H9 (cell line): ENCODE data around the gene UBE2V1. TPM values are rescaled to one million over a fixed set of nuclear protein-coding genes. Genes with fewer than 3 reads are reported as not detected.
A peak's percentile ranks its signal among the peaks of the same experiment; 100 is the strongest.

Experiments used
- DNase-seq: peaks from one replicate; pipeline ENCODE4 v3.0.0-alpha.2; 2017
- H2AFZ ChIP-seq: one replicate; pipeline ENCODE4 v1.6.1; 2013; ENCODE audit warnings: mild to moderate bottlenecking, low read length, control low read depth, moderate library complexity
- H2AK5ac ChIP-seq: 2 replicates; pipeline ENCODE4 v1.6.1; 2013; ENCODE audit warnings: low read length, control low read depth, mixed read lengths; ENCODE audit not compliant: insufficient read length
- H2BK120ac ChIP-seq: one replicate; pipeline ENCODE4 v1.6.1; 2013; ENCODE audit warnings: low read depth, mild to moderate bottlenecking, low read length, control low read depth, inconsistent platforms; ENCODE audit not compliant: poor library complexity, severe bottlenecking
- H2BK12ac ChIP-seq: 2 replicates; pipeline ENCODE4 v1.6.1; 2013; ENCODE audit warnings: low read length, control low read depth, mixed read lengths, low read depth; ENCODE audit not compliant: insufficient read length
- H2BK15ac ChIP-seq: 2 replicates; pipeline ENCODE4 v1.6.1; 2013; ENCODE audit warnings: low read depth, low read length, control low read depth
- H2BK20ac ChIP-seq: one replicate; pipeline ENCODE4 v1.6.1; 2013; ENCODE audit warnings: low read depth, mild to moderate bottlenecking, low read length, control low read depth, inconsistent platforms; ENCODE audit not compliant: poor library complexity, severe bottlenecking
- H2BK5ac ChIP-seq: 2 replicates; pipeline ENCODE4 v1.6.1; 2013; ENCODE audit warnings: low read length, control low read depth, mixed read lengths; ENCODE audit not compliant: insufficient read length
- H3K14ac ChIP-seq: 2 replicates; pipeline ENCODE4 v1.6.1; 2013; ENCODE audit warnings: low read length, control low read depth; ENCODE audit not compliant: insufficient read depth
- H3K18ac ChIP-seq: 2 replicates; pipeline ENCODE4 v1.6.1; 2013; ENCODE audit warnings: low read depth, mild to moderate bottlenecking, mixed read lengths, low read length, control low read depth; ENCODE audit not compliant: insufficient read length
- H3K23ac ChIP-seq: 2 replicates; pipeline ENCODE4 v1.6.1; 2013; ENCODE audit warnings: low read length, control low read depth, mixed read lengths, low read depth; ENCODE audit not compliant: insufficient read length
- H3K23me2 ChIP-seq: 2 replicates; pipeline ENCODE4 v1.6.1; 2013; ENCODE audit warnings: low read depth, mild to moderate bottlenecking, mixed read lengths, low read length, control low read depth; ENCODE audit not compliant: insufficient read length, poor library complexity, severe bottlenecking
- H3K27ac ChIP-seq: 2 replicates; pipeline ENCODE4 v1.5.1; 2013; ENCODE audit warnings: low read length, control low read depth, mixed read lengths, low read depth; ENCODE audit not compliant: insufficient read length
- H3K27me3 ChIP-seq: 2 replicates; pipeline ENCODE4 v1.6.1; 2013; ENCODE audit warnings: low read length, control low read depth, inconsistent platforms; ENCODE audit not compliant: insufficient read depth
- H3K4ac ChIP-seq: 2 replicates; pipeline ENCODE4 v1.6.1; 2013; ENCODE audit warnings: low read depth, mild to moderate bottlenecking, control low read depth, inconsistent platforms, low read length, moderate library complexity
- H3K4me1 ChIP-seq: 2 replicates; pipeline ENCODE4 v1.6.1; 2013; ENCODE audit warnings: low read length, control low read depth, inconsistent platforms; ENCODE audit not compliant: insufficient read depth
- H3K4me2 ChIP-seq: 2 replicates; pipeline ENCODE4 v1.6.1; 2013; ENCODE audit warnings: low read length, control low read depth, mixed read lengths; ENCODE audit not compliant: insufficient read length, insufficient read depth
- H3K56ac ChIP-seq: 2 replicates; pipeline ENCODE4 v1.6.1; 2013; ENCODE audit warnings: low read depth, mild to moderate bottlenecking, mixed read lengths, low read length, control low read depth; ENCODE audit not compliant: insufficient read length
- H3K79me1 ChIP-seq: 2 replicates; pipeline ENCODE4 v1.6.1; 2013; ENCODE audit warnings: low read depth, mild to moderate bottlenecking, moderate library complexity, low read length, control low read depth, inconsistent platforms; ENCODE audit not compliant: insufficient read depth, poor library complexity, severe bottlenecking
- H3K79me2 ChIP-seq: 2 replicates; pipeline ENCODE4 v1.6.1; 2013; ENCODE audit warnings: low read length, control low read depth, inconsistent platforms; ENCODE audit not compliant: insufficient read depth
- H3K9ac ChIP-seq: 2 replicates; pipeline ENCODE4 v1.6.1; 2013; ENCODE audit warnings: low read length, control low read depth, mixed read lengths; ENCODE audit not compliant: insufficient read length; ENCODE audit errors: extremely low read depth
- H3K9me3 ChIP-seq: one replicate; pipeline ENCODE4 v1.6.1; 2013; ENCODE audit warnings: low read depth, low read length, inconsistent platforms; ENCODE audit not compliant: control insufficient read depth
- H3T11ph ChIP-seq: one replicate; pipeline ENCODE4 v1.6.1; 2013; ENCODE audit warnings: mild to moderate bottlenecking, low read length, control low read depth, inconsistent platforms
- H4K20me1 ChIP-seq: one replicate; pipeline ENCODE4 v1.6.1; 2013; ENCODE audit not compliant: control insufficient read depth, insufficient read length, insufficient read depth
- H4K5ac ChIP-seq: 2 replicates; pipeline ENCODE4 v1.6.1; 2013; ENCODE audit warnings: low read depth, mild to moderate bottlenecking, mixed read lengths, low read length, control low read depth; ENCODE audit not compliant: insufficient read length
- H4K8ac ChIP-seq: replicated peaks from 2 replicates; pipeline ENCODE4 v1.6.1; 2013; ENCODE audit warnings: low read length, control low read depth, mixed read lengths, low read depth; ENCODE audit not compliant: insufficient read length
- H4K91ac ChIP-seq: 2 replicates; pipeline ENCODE4 v1.6.1; 2013; ENCODE audit warnings: low read depth, mild to moderate bottlenecking, moderate library complexity, mixed read lengths, low read length, control low read depth; ENCODE audit not compliant: insufficient read length
- H3K27ac Mint-ChIP-seq, 3 experiments: 2 replicates in 2 of 3; 3 replicates in 1 of 3; pipeline ENCODE4 v1.8.0; 2020 to 2021; ENCODE audit warnings: mixed read lengths in 3 of 3, mild to moderate bottlenecking in 1 of 3, moderate library complexity in 1 of 3
- H3K27me3 Mint-ChIP-seq: 2 replicates; pipeline ENCODE4 v1.8.0; 2021; ENCODE audit warnings: low read depth, mild to moderate bottlenecking, moderate library complexity, mixed read lengths
- H3K36me3 Mint-ChIP-seq, 3 experiments: 2 replicates in 2 of 3; 3 replicates in 1 of 3; pipeline ENCODE4 v1.8.0; 2020 to 2021; ENCODE audit warnings: low read depth in 3 of 3, mixed read lengths in 3 of 3; ENCODE audit not compliant: insufficient read depth in 1 of 3
- H3K4me1 Mint-ChIP-seq, 2 experiments: 2 replicates each; pipeline ENCODE4 v1.8.0; 2020; ENCODE audit warnings: mixed read lengths in 2 of 2
- H3K4me3 Mint-ChIP-seq, 2 experiments: 2 replicates in 1 of 2; 3 replicates in 1 of 2; pipeline ENCODE4 v1.8.0; 2020 to 2021; ENCODE audit warnings: mild to moderate bottlenecking in 2 of 2, mixed read lengths in 2 of 2, moderate library complexity in 1 of 2
- H3K9me3 Mint-ChIP-seq, 2 experiments: 2 replicates in 1 of 2; 3 replicates in 1 of 2; pipeline ENCODE4 v1.8.0; 2020; ENCODE audit warnings: mild to moderate bottlenecking in 2 of 2, mixed read lengths in 2 of 2, moderate library complexity in 1 of 2
- WGBS: extraction: QIAGEN DNeasy Blood & Tissue Kit; methylation state at CpG from one replicate; pipeline ENCODE4 v1.1.7; 2013; ENCODE audit warnings: missing lambda C conversion rate, low lambda C conversion rate, mixed read lengths; ENCODE audit not compliant: insufficient read length; ENCODE audit errors: extremely low coverage; 5-methylcytosine and 5-hydroxymethylcytosine counted together
- total RNA-seq: library from RNA; stranded (reverse); gene quantifications from 2 replicates; pipeline ENCODE4 v1.2.1, GENCODE V29; 2021
- TF ChIP-seq, protein P1 (sequence below): fragments of 200-600 bp; sonication (generic); conservative IDR thresholded peaks from 3 replicates; pipeline ENCODE4 v1.8.0; 2021; ENCODE audit warnings: antibody characterized with exemption, mild to moderate bottlenecking

The UBE2V1 gene
- total RNA-seq, 1 experiment from 2014 or later, result 152 TPM

DNA sequence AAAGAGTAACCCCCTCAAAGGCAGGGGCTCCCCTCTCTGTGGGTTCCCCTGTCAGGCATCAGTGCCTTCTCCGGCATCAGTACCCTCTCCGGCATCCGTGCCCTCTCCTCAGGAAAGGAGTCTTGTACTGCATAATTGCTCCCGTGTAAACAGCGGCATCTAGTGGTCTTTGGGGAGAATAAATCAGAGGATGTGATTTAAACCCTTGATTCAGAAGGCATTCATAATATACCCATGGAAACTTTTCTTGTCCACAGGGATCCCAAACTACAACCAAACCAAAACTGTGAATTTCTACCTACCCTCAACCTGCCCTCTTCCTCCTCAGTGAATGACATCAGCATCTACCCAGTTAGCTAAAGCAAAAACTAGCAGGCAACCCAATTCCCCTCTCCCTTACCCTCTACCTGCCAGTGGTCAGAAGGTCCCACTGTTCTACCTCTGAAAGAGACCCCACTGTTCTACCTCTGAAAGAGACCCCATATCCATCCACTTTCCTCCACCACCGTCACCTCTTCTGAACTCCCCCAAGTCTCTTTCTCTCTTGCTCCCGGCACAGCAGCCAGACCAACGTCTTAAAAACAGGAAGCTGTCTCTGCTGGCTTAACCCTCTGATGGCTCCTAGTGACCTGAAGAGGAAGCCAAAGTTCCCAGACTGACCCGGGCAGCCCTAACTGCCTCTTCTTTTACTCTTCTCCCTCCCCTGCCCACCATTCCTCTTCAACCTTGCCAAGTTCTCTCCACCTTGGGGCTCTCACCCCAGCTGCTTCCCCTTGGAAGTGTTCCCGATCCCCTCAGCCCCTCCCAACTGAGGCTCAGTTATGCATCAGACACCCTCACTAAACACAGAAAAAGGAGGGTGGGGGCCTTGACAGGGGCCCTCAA lies 27.2 kb downstream of the UBE2V1 start:
- peaks cover 2% of the 10 kb centered on the region; the same call in 1 of the 2 replicates for H3K79me2 ChIP-seq
- H2BK20ac ChIP-seq, result no peak overlapping the region
- no peak overlapping the region for H3K18ac ChIP-seq
- no peak overlapping the region for H4K5ac ChIP-seq
- no peak overlapping the region for H4K8ac ChIP-seq
- H3K27me3 ChIP-seq, result no peaks in the 10 kb centered on the region
- H3K56ac ChIP-seq, result no peak overlapping the region
- Mint-ChIP-seq H3K4me3 (peak overlapping the region in 1 of 2 experiments; percentile 28; a peak in 2 of 5 replicates), H3K9me3 (no peaks in the 10 kb centered on the region), H3K27ac (peak overlapping the region; percentile 45 to 86 (median 55)), H3K4me1 (peaks cover 21 to 23% of the 10 kb centered on the region in 2 experiments), H3K36me3 (peaks cover 13 to 44% (median 40%) of the 10 kb centered on the region in 3 experiments), H3K27me3 (no peaks in the 10 kb centered on the region)
- H3K9me3 ChIP-seq, result no peaks in the 10 kb centered on the region
- H3K23ac ChIP-seq, result no peak overlapping the region
- peak; percentile 63 for DNase-seq
- TF ChIP-seq, protein P1, sequence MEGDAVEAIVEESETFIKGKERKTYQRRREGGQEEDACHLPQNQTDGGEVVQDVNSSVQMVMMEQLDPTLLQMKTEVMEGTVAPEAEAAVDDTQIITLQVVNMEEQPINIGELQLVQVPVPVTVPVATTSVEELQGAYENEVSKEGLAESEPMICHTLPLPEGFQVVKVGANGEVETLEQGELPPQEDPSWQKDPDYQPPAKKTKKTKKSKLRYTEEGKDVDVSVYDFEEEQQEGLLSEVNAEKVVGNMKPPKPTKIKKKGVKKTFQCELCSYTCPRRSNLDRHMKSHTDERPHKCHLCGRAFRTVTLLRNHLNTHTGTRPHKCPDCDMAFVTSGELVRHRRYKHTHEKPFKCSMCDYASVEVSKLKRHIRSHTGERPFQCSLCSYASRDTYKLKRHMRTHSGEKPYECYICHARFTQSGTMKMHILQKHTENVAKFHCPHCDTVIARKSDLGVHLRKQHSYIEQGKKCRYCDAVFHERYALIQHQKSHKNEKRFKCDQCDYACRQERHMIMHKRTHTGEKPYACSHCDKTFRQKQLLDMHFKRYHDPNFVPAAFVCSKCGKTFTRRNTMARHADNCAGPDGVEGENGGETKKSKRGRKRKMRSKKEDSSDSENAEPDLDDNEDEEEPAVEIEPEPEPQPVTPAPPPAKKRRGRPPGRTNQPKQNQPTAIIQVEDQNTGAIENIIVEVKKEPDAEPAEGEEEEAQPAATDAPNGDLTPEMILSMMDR, result peak; percentile 89
- H3K9ac ChIP-seq, result no peak overlapping the region
- H2AFZ ChIP-seq, result no peak overlapping the region
- no peak overlapping the region for H3K14ac ChIP-seq
- H3K27ac ChIP-seq, result no peak overlapping the region
- peaks cover 2% of the 10 kb centered on the region; the same call in 1 of the 2 replicates for H3K4me1 ChIP-seq
- H3K4ac ChIP-seq, result no peak overlapping the region
- no CpG with 5 or more reads among the region's 10 CpGs for WGBS
- no peak overlapping the region for H3T11ph ChIP-seq
- no peak overlapping the region for H2BK120ac ChIP-seq
- no peaks in the 10 kb centered on the region for H4K20me1 ChIP-seq
- peak overlapping the region; percentile 0 for H4K91ac ChIP-seq
- no peak overlapping the region for H2BK5ac ChIP-seq
- H2AK5ac ChIP-seq, result no peak overlapping the region
- H3K79me1 ChIP-seq, result peaks cover 1% of the 10 kb centered on the region
- no peak overlapping the region for H2BK12ac ChIP-seq
- H3K23me2 ChIP-seq, result no peaks in the 10 kb centered on the region
- no peak overlapping the region for H3K4me2 ChIP-seq
- H2BK15ac ChIP-seq, result no peak overlapping the region
